Astrocyte (in vitro differentiated cells and primary cell): ENCODE results near the gene INPP5K. TPM values are rescaled to one million over a fixed set of nuclear protein-coding genes. Genes with fewer than 3 reads are reported as not detected.

Experiments
- DNase-seq: peaks from one replicate; pipeline ENCODE4 v3.0.0-alpha.2; 2010; ENCODE audit warnings: low read depth
- FAIRE-seq: peaks from 2 replicates; lab custom pipeline; 2011; peaks lifted over from hg19 to GRCh38; lab: Jason Lieb, UNC
- H2AFZ ChIP-seq: 2 replicates; pipeline ENCODE4 v1.6.0; 2012; ENCODE audit warnings: low read depth, low read length, inconsistent platforms
- H3K27ac ChIP-seq: 2 replicates; pipeline ENCODE4 v1.5.1; 2011; ENCODE audit warnings: low read depth, low read length, inconsistent platforms
- H3K27me3 ChIP-seq: 2 replicates; pipeline ENCODE4 v1.6.0; 2011; ENCODE audit warnings: low read length, inconsistent platforms; ENCODE audit not compliant: insufficient read depth
- H3K36me3 ChIP-seq: 2 replicates; pipeline ENCODE4 v1.5.1; 2011; ENCODE audit warnings: low read length, inconsistent platforms; ENCODE audit not compliant: insufficient read depth
- H3K4me1 ChIP-seq: 2 replicates; pipeline ENCODE4 v1.5.1; 2011; ENCODE audit warnings: low read length, inconsistent platforms; ENCODE audit not compliant: insufficient read depth
- H3K4me2 ChIP-seq: 2 replicates; pipeline ENCODE4 v1.6.0; 2012; ENCODE audit warnings: low read length, inconsistent platforms
- H3K4me3 ChIP-seq: 2 replicates; pipeline ENCODE4 v1.5.1; 2011; ENCODE audit warnings: low read depth, mild to moderate bottlenecking, low read length, inconsistent platforms; ENCODE audit not compliant: insufficient read depth
- H3K79me2 ChIP-seq: 2 replicates; pipeline ENCODE4 v1.6.0; 2012; ENCODE audit warnings: mild to moderate bottlenecking, low read length, inconsistent platforms; ENCODE audit not compliant: insufficient read depth
- H3K9ac ChIP-seq: 2 replicates; pipeline ENCODE4 v1.6.0; 2012; ENCODE audit warnings: mild to moderate bottlenecking, low read length, inconsistent platforms
- H3K9me3 ChIP-seq: 2 replicates; pipeline ENCODE4 v1.5.1; 2012; ENCODE audit warnings: low read depth, mild to moderate bottlenecking, low read length, inconsistent platforms; ENCODE audit not compliant: insufficient read depth
- H4K20me1 ChIP-seq: 2 replicates; pipeline ENCODE4 v1.6.0; 2012; ENCODE audit warnings: low read length, inconsistent platforms; ENCODE audit not compliant: insufficient read depth
- H3K27ac Mint-ChIP-seq: one replicate; pipeline ENCODE4 v1.8.0; 2021; ENCODE audit warnings: mild to moderate bottlenecking, mixed read lengths; ENCODE audit not compliant: unreplicated experiment
- H3K27me3 Mint-ChIP-seq: one replicate; pipeline ENCODE4 v1.8.0; 2021; ENCODE audit warnings: low read depth, mixed read lengths; ENCODE audit not compliant: unreplicated experiment
- H3K36me3 Mint-ChIP-seq: one replicate; pipeline ENCODE4 v1.8.0; 2021; ENCODE audit warnings: low read depth, mixed read lengths; ENCODE audit not compliant: unreplicated experiment
- H3K4me1 Mint-ChIP-seq: one replicate; pipeline ENCODE4 v1.8.0; 2021; ENCODE audit warnings: low read depth, mixed read lengths; ENCODE audit not compliant: unreplicated experiment
- H3K4me3 Mint-ChIP-seq: one replicate; pipeline ENCODE4 v1.8.0; 2021; ENCODE audit warnings: mild to moderate bottlenecking, moderate library complexity, mixed read lengths; ENCODE audit not compliant: unreplicated experiment
- H3K9me3 Mint-ChIP-seq: one replicate; pipeline ENCODE4 v1.8.0; 2021; ENCODE audit warnings: mild to moderate bottlenecking, mixed read lengths; ENCODE audit not compliant: unreplicated experiment
- CTCF ChIP-seq: IDR thresholded peaks from 2 replicates; pipeline ENCODE4 v1.5.1; 2011; ENCODE audit warnings: low read depth, mild to moderate bottlenecking, inconsistent platforms, low read length, moderate library complexity; ENCODE audit not compliant: insufficient read depth
- EZH2 ChIP-seq: IDR thresholded peaks from 2 replicates; pipeline ENCODE4 v1.6.1; 2012; ENCODE audit warnings: mild to moderate bottlenecking, low read length, inconsistent platforms; ENCODE audit not compliant: insufficient read depth
- total RNA-seq: library from RNA; stranded (reverse); gene quantifications from 2 replicates; pipeline ENCODE4 v1.2.1, GENCODE V29; 2021

INPP5K gene
- total RNA-seq, 1 donor from 2014 or later: 26.7 TPM

GRCh38 chr17:1493291-1493980, 23.0 kb downstream of the INPP5K start:
- TF ChIP-seq CTCF (no peak), EZH2 (no peak)
- peaks cover 8% of the 10 kb centered on the region for H3K4me1 Mint-ChIP-seq
- Histone ChIP-seq H2AFZ (no peak overlapping the region), H3K4me1 (peaks cover 14% of the 10 kb centered on the region), H3K9me3 (no peaks in the 10 kb centered on the region), H3K4me2 (no peak overlapping the region), H4K20me1 (peaks cover 3% of the 10 kb centered on the region), H3K4me3 (no peak overlapping the region), H3K9ac (no peak overlapping the region), H3K36me3 (no peaks in the 10 kb centered on the region), H3K27ac (no peak overlapping the region), H3K27me3 (no peaks in the 10 kb centered on the region), H3K79me2 (peaks cover 24% of the 10 kb centered on the region)
- H3K27me3 Mint-ChIP-seq: no peaks in the 10 kb centered on the region
- peak overlapping the region; percentile 75 for H3K4me3 Mint-ChIP-seq
- no peaks in the 10 kb centered on the region for H3K9me3 Mint-ChIP-seq
- H3K27ac Mint-ChIP-seq: peak overlapping the region; percentile 14
- peaks cover 3% of the 10 kb centered on the region for H3K36me3 Mint-ChIP-seq
- FAIRE-seq (no peak), DNase-seq (no peak)

GRCh38 chr17:1492249-1493206, 23.9 kb downstream of the INPP5K start, which contains the start of gene MYO1C:
TSS of gene MYO1C (minus strand) at chr17:1492686. CDS start at chr17:1492487, 199 bp downstream.
- FAIRE-seq: no peak
- Histone ChIP-seq H3K79me2 (peaks cover 25% of the 10 kb centered on the region), H4K20me1 (peaks cover 3% of the 10 kb centered on the region), H3K4me3 (peak within 1 kb of the TSS; percentile 81), H3K9ac (peak within 1 kb of the TSS; percentile 89), H3K9me3 (no peaks in the 10 kb centered on the region), H3K4me2 (peak within 1 kb of the TSS; percentile 100), H2AFZ (peak within 1 kb of the TSS; percentile 71), H3K27ac (no peak within 1 kb of the TSS), H3K36me3 (no peaks in the 10 kb centered on the region), H3K4me1 (peaks cover 22% of the 10 kb centered on the region), H3K27me3 (no peaks in the 10 kb centered on the region)
- peaks cover 8% of the 10 kb centered on the region for H3K4me1 Mint-ChIP-seq
- H3K36me3 Mint-ChIP-seq: peaks cover 3% of the 10 kb centered on the region
- no peak for DNase-seq
- peak within 1 kb of the TSS; percentile 84 for H3K27ac Mint-ChIP-seq
- H3K9me3 Mint-ChIP-seq: no peaks in the 10 kb centered on the region
- TF ChIP-seq EZH2 (no peak), CTCF (no peak)
- H3K27me3 Mint-ChIP-seq: no peaks in the 10 kb centered on the region
- peak within 1 kb of the TSS; percentile 88 for H3K4me3 Mint-ChIP-seq
